ENCODE data around the gene SEC61A1. TPM values are rescaled to one million over a fixed set of nuclear protein-coding genes. Genes with fewer than 3 reads are reported as not detected.

SEC61A1 gene
- total and polyA plus RNA-seq, 4 donors: 80.4 to 295 (median 147) TPM

DNA sequence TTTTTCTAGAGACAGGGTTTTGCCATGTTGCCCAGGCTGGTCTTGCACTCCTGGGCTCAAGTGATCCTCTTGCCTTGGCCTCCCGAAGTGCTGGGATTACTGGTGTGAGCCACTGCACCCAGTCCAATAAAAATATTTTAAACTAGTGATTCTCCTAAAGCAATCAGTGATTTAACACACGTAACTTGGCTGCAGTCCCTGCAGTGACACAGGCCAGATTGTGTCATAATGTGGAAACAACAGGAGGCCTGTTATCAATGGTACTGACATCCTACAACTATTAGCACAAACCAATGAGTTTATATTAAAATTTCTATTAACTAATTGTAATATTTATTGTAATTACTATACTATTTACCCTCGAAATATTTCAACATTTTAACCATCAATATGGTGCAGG is 1.6 kb upstream of the SEC61A1 start (continued):
- TF ChIP-seq REST (IDR thresholded peaks at IDR 0.05) (no peak), JUND (IDR thresholded peaks at IDR 0.05) (peak in 1 of 2 donors; percentile 15), ATF3 (IDR thresholded peaks at IDR 0.05) (peak; percentile 25), FOXA2 (IDR thresholded peaks at IDR 0.05) (peak; percentile 20), RXRA (IDR thresholded peaks at IDR 0.05) (peak in 1 of 2 donors; percentile 31), RAD21 (IDR thresholded peaks at IDR 0.05) (peak; percentile 21 to 33), EGR1 (IDR thresholded peaks at IDR 0.05; ENCODE audit: low read depth in 2 of 2) (no peak)
- TF ChIP-seq, protein P1, sequence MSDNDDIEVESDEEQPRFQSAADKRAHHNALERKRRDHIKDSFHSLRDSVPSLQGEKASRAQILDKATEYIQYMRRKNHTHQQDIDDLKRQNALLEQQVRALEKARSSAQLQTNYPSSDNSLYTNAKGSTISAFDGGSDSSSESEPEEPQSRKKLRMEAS (IDR thresholded peaks at IDR 0.05): no peak

DNA sequence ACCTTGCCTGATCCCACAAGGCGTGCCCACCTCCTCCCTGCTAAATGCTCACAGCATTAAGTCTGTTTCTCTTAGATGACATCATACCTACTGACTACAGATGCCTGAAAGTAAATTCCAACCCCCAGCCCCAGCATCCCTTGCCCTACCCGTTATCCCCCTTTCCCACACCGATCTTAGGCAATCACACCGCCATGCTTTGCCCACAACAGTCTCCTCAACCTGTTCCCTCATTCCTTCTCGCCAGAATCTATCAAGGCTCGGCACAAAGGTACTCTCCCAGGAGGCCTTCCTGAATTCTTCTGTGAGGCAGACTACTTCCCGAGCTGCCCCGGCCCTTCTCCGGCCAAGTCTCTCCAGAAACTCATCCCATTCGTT is 789 bp upstream of the SEC61A1 start:
- Histone ChIP-seq H3K36me3 (ENCODE audit: control insufficient read depth in 4 of 4, insufficient read depth in 3 of 4, low read depth in 1 of 4, low read length in 3 of 4) (peaks cover 0 to 20% (median 18%) of the 10 kb centered on the region in 4 donors), H3K4me1 (ENCODE audit: control insufficient read depth in 4 of 4, insufficient read depth in 4 of 4, low read length in 3 of 4) (peaks cover 5 to 40% (median 32%) of the 10 kb centered on the region in 4 donors), H3K9ac (ENCODE audit: low read depth in 1 of 2, low read length in 2 of 2) (peak overlapping the region; percentile 67 to 85), H3K9me3 (ENCODE audit: control insufficient read depth in 4 of 4, low read length in 3 of 4) (no peaks in the 10 kb centered on the region), H3K4me3 (ENCODE audit: low read depth in 1 of 3, low read length in 3 of 3) (peak overlapping the region; percentile 92 to 99 (median 94)), H3K27ac (ENCODE audit: low read depth in 1 of 2, low read length in 2 of 2) (peak overlapping the region; percentile 92 to 94), H3K27me3 (ENCODE audit: control insufficient read depth in 4 of 4, insufficient read depth in 4 of 4, low read length in 3 of 4) (no peaks in the 10 kb centered on the region)
- no peak for DNase-seq (ENCODE audit: low spot score)
- 13% methylated on average over 10 of the region's 10 CpGs for WGBS
- TF ChIP-seq YY1 (IDR thresholded peaks at IDR 0.05) (peak; percentile 20), REST (IDR thresholded peaks at IDR 0.05) (no peak), HNF4A (conservative IDR thresholded peaks at IDR 0.05) (no peak), JUND (IDR thresholded peaks at IDR 0.05) (no peak), NR2F2 (IDR thresholded peaks at IDR 0.05) (no peak)
- TF ChIP-seq, protein P1 (IDR thresholded peaks at IDR 0.05): no peak
